ENCODE results near the gene FAM234B.

The FAM234B gene

GRCh38 chr12:13090054-13090453 is 45.9 kb downstream of the FAM234B start:
- DNase-seq, result no peak

- no peak for DNase-seq
These were observed 47.7 kb downstream of the FAM234B start for GRCh38 chr12:13091832-13092231.

- DNase-seq, result no peak
These were observed 49.1 kb downstream of the FAM234B start for GRCh38 chr12:13093191-13093847.

- no peak for DNase-seq
These were observed 49.7 kb downstream of the FAM234B start for GRCh38 chr12:13093848-13094220.

- no peak for DNase-seq
These were observed 50.2 kb downstream of the FAM234B start for GRCh38 chr12:13094367-13094766.

- no peak for DNase-seq
These were observed 51.2 kb downstream of the FAM234B start for GRCh38 chr12:13095266-13095995.

- peak in 1 of 51 donors; percentile 40 for DNase-seq
These were observed 53.4 kb downstream of the FAM234B start for GRCh38 chr12:13097491-13098011.

GRCh38 chr12:13099066-13099843 is 55.1 kb downstream of the FAM234B start:
- peak in 1 of 51 donors; percentile 36 for DNase-seq

- DNase-seq, result no peak
These were observed 55.8 kb downstream of the FAM234B start for GRCh38 chr12:13099844-13100604.

- no peak for DNase-seq
These were observed 56.4 kb downstream of the FAM234B start for GRCh38 chr12:13100605-13100881.

- DNase-seq, result peak in 49 of 51 donors; percentile 34 to 92 (median 74)
These were observed 56.9 kb downstream of the FAM234B start for GRCh38 chr12:13100882-13101769.

- peak in 4 of 51 donors; percentile 19 to 41 (median 29) for DNase-seq
These were observed 57.7 kb downstream of the FAM234B start for GRCh38 chr12:13101821-13102375.

GRCh38 chr12:13102461-13103195 is 58.4 kb downstream of the FAM234B start:
- peak in 36 of 51 donors; percentile 7 to 76 (median 44) for DNase-seq

GRCh38 chr12:13103391-13104033 is 59.3 kb downstream of the FAM234B start, which contains the start of gene GSG1:
TSS of gene GSG1 (minus strand) at chr12:13103667. CDS start at chr12:13103512, 155 bp downstream.
- DNase-seq, result no peak

GRCh38 chr12:13104409-13104808 is 60.2 kb downstream of the FAM234B start:
- no peak for DNase-seq

GRCh38 chr12:13105781-13106180 is 61.6 kb downstream of the FAM234B start:
- no peak for DNase-seq

GRCh38 chr12:13106666-13107065 is 62.5 kb downstream of the FAM234B start:
- DNase-seq, result no peak

GRCh38 chr12:13112968-13113367 is 68.8 kb downstream of the FAM234B start:
- DNase-seq, result no peak

All from hypothalamus (tissue), 51 donors.